Activated T-cell treated with anti-CD3 and anti-CD28 coated beads for 24 hours (primary cell): ENCODE measurements around the gene RPH3AL.
"Not testable (repeated sequence)": the region's sequence is repeated elsewhere in the genome, so short reads cannot be mapped to it uniquely, and the experiment has no call there.

Experiments
- DNase-seq: peaks from one replicate; pipeline ENCODE4 v3.0.0-alpha.2; 2020; ENCODE audit warnings: low read depth

The RPH3AL gene

GRCh38 chr17:178292-179065 is 174.1 kb downstream of the RPH3AL start:
- no peak for DNase-seq

- DNase-seq: no peak
Observed at GRCh38 chr17:177762-178161, 174.8 kb downstream of the RPH3AL start.

- no peak for DNase-seq
Observed at GRCh38 chr17:177155-177554, 175.5 kb downstream of the RPH3AL start.

- DNase-seq: no peak
Observed at GRCh38 chr17:173166-173911, 179.3 kb downstream of the RPH3AL start.

GRCh38 chr17:172401-172800 is 180.2 kb downstream of the RPH3AL start:
- no peak for DNase-seq

- no peak for DNase-seq
Observed at GRCh38 chr17:171871-172270, 180.7 kb downstream of the RPH3AL start.

GRCh38 chr17:170130-170670 is 182.4 kb downstream of the RPH3AL start:
- no peak for DNase-seq

GRCh38 chr17:168614-169013 is 184.0 kb downstream of the RPH3AL start:
- not testable (repeated sequence) for DNase-seq

- DNase-seq: no peak
Observed at GRCh38 chr17:165939-166338, 186.7 kb downstream of the RPH3AL start.

GRCh38 chr17:164303-165235 is 188.0 kb downstream of the RPH3AL start:
- no peak for DNase-seq

GRCh38 chr17:163514-164098 is 189.0 kb downstream of the RPH3AL start:
- no peak for DNase-seq

- DNase-seq: no peak
Observed at GRCh38 chr17:162689-163088, 189.9 kb downstream of the RPH3AL start.
